Progenitor cell of endocrine pancreas (in vitro differentiated cells): ENCODE results near the gene TNPO3. TPM values are rescaled to one million over a fixed set of nuclear protein-coding genes. Genes with fewer than 3 reads are reported as not detected.

ENCODE experiments used
- DNase-seq: peaks from one replicate; pipeline ENCODE4 v3.0.0; 2021; ENCODE audit warnings: low spot score; ENCODE audit not compliant: unreplicated experiment
- H3K27ac Mint-ChIP-seq: 2 replicates; pipeline ENCODE4 v1.8.0; 2021; ENCODE audit warnings: mild to moderate bottlenecking, moderate library complexity, mixed read lengths
- H3K27me3 Mint-ChIP-seq: 2 replicates; pipeline ENCODE4 v1.8.0; 2021; ENCODE audit warnings: mixed read lengths
- H3K36me3 Mint-ChIP-seq: 2 replicates; pipeline ENCODE4 v1.8.0; 2022; ENCODE audit warnings: mixed read lengths; ENCODE audit not compliant: insufficient read depth
- H3K4me1 Mint-ChIP-seq: 2 replicates; pipeline ENCODE4 v1.8.0; 2021; ENCODE audit warnings: low read depth, mixed read lengths
- H3K4me3 Mint-ChIP-seq: 2 replicates; pipeline ENCODE4 v1.8.0; 2021; ENCODE audit warnings: low read depth, mild to moderate bottlenecking, moderate library complexity, mixed read lengths
- H3K9me3 Mint-ChIP-seq: 2 replicates; pipeline ENCODE4 v1.8.0; 2021; ENCODE audit warnings: low read depth, mixed read lengths
- CTCF ChIP-seq: fragments of 200-600 bp; sonication (generic); IDR thresholded peaks from one replicate; pipeline ENCODE4 v1.5.0; 2021; ENCODE audit warnings: antibody characterized with exemption, mild to moderate bottlenecking; ENCODE audit not compliant: unreplicated experiment
- total RNA-seq: library from RNA; stranded (reverse); gene quantifications from 2 replicates; pipeline ENCODE4 v1.2.1, GENCODE V29; 2021

The TNPO3 gene
- total RNA-seq, 1 donor from 2014 or later: 44.8 TPM

DNA sequence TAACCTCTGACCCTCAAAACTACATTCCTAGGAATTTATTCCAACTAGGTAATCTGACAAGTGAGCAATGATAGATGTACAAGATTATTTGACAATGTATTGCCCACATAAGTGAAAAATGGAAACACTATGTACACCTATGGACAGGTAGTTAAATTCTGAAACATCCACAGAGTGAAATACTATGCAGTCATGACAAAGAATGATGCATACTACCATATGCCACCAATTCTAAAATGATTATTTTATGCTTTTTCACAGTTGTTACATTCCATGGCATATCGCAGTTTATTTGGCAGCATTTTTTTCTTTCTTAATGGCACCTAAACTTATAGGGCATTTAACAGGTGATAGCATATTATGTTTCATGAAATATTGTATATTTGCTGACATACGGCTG lies 20.1 kb upstream of the TNPO3 start:
- H3K4me1 Mint-ChIP-seq: no peaks in the 10 kb centered on the region
- peaks cover 1% of the 10 kb centered on the region for H3K27me3 Mint-ChIP-seq
- DNase-seq: no peak
- TF ChIP-seq CTCF: no peak
- no peak overlapping the region for H3K27ac Mint-ChIP-seq
- no peaks in the 10 kb centered on the region for H3K9me3 Mint-ChIP-seq
- H3K36me3 Mint-ChIP-seq: no peaks in the 10 kb centered on the region
- H3K4me3 Mint-ChIP-seq: no peak overlapping the region

DNA sequence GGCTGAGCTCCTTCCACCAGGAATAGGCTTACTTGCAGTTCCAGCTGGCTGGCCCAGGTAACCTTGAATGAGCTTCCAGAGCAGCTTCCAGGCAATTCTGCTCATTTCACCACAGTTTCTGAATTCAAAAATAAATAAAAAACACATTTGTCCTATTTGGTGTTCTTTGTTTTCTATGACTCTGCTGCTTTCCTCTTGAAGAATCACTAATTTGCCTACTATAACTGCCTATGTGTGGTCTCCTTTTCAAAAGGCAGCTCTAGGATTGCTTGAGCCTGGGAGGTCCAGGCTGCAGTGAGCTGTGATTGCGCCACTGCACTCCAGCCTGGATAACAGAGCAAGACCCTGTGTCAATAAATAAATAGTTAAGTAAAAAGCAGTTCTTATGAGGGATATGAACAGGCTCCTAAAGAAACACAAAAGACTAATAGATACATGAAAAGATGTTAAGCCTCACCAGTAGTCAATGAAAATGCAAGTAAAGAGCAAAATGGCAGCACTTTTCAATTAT lies 19.5 kb upstream of the TNPO3 start:
- Mint-ChIP-seq H3K36me3 (no peaks in the 10 kb centered on the region), H3K9me3 (no peaks in the 10 kb centered on the region), H3K4me1 (no peaks in the 10 kb centered on the region), H3K27me3 (peaks cover 5% of the 10 kb centered on the region), H3K27ac (no peak overlapping the region), H3K4me3 (no peak overlapping the region)
- DNase-seq: no peak
- no peak for TF ChIP-seq CTCF

- no peak for DNase-seq
- H3K27me3 Mint-ChIP-seq: peaks cover 9% of the 10 kb centered on the region
- no peak overlapping the region for H3K4me3 Mint-ChIP-seq
- TF ChIP-seq CTCF: no peak
- H3K9me3 Mint-ChIP-seq: no peaks in the 10 kb centered on the region
- no peaks in the 10 kb centered on the region for H3K4me1 Mint-ChIP-seq
- H3K36me3 Mint-ChIP-seq: no peaks in the 10 kb centered on the region
- no peak overlapping the region for H3K27ac Mint-ChIP-seq
These were observed 18.8 kb upstream of the TNPO3 start for GRCh38 chr7:129073738-129074137.

GRCh38 chr7:129073204-129073603 lies 18.3 kb upstream of the TNPO3 start:
- Mint-ChIP-seq H3K4me1 (no peaks in the 10 kb centered on the region), H3K27me3 (peaks cover 9% of the 10 kb centered on the region), H3K27ac (no peak overlapping the region), H3K9me3 (no peaks in the 10 kb centered on the region), H3K36me3 (no peaks in the 10 kb centered on the region), H3K4me3 (no peak overlapping the region)
- DNase-seq: no peak
- no peak for TF ChIP-seq CTCF

DNA sequence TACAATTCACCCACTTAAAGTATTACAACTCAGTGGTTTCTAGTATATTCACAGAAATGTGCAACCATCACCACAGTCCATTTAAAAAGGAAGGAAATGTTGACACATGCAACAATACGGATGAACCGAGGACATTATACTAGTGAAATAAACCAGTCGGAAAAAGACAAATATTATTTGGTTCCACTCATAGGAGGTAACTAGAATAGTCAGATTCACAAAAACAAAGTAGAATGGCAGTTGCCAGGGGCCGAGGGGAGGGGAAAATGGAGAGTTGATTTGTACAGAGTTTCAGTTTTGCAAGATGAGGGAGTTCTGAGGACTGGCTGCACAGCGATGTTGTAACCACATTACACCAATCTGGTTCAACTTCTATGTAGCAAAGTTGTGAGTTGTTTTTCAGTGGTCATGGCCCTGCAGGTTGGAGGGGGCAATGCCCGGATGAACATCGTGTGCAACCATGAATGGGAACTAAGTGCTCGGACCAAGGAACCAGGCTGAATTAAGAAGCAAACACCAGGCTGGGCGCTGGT lies 17.6 kb upstream of the TNPO3 start:
- peaks cover 11% of the 10 kb centered on the region for H3K27me3 Mint-ChIP-seq

More for the DNA sequence above, 17.6 kb upstream of the TNPO3 start:
- Mint-ChIP-seq H3K27ac (no peak overlapping the region), H3K4me3 (no peak overlapping the region), H3K36me3 (no peaks in the 10 kb centered on the region), H3K4me1 (no peaks in the 10 kb centered on the region), H3K9me3 (no peaks in the 10 kb centered on the region)
- no peak for TF ChIP-seq CTCF
- DNase-seq: no peak
